ENCODE data around the gene SAMD3. TPM values are rescaled to one million over a fixed set of nuclear protein-coding genes. Genes with fewer than 3 reads are reported as not detected.

Gene SAMD3
- total and polyA plus RNA-seq, 7 donors = 0.81 to 3.7 (median 2.3) TPM; not detected in 3

DNA sequence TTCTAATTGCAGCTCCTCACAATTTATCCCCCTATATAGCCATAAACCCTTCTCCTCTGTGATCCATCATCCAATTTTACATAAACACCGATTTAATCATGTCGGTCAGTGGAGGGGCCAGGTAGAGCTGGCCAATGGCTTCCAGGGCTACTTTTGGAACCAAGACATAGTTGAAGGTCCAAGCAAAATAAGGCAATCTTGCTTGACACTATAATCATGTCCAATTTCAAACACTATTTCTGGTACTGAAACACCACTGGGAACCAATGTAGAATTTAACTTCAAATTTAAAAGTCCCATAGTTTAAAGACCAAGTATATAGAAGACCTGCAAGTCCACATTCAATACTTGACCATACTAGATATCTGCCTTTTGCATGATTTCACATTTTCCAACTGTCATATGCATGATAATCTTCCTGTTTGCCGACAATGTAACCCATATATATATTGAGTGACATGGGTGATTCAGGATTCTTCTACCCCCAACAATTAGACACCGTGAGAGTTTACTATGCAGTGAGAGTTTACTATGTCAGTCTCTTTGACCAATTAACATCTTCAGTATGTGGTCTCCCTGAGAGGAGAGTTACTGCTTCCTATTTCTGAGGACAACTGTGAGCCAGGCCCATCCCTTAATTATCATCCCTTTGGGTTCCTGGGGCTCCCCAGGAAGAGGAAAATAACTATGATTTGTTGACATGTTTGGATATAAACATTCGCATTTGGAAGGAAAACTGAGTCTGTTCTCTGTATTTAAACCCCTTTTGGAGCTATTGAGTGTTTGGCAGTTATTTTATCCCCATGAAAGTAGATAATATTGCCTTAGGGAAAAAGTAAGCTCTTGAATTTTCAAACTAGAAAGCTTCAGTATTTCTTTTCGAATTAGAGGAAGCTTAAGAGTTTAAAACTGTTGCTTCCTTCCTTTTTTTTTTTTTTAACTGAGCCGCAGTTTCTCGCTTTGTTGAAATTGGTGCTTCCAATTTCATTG is 31.8 kb downstream of the SAMD3 start:
- Histone ChIP-seq H3K27me3 (no peaks in the 10 kb centered on the region), H3K27ac (no peak overlapping the region), H3K4me1 (no peaks in the 10 kb centered on the region), H3K4me3 (no peak overlapping the region), H3K9me3 (no peaks in the 10 kb centered on the region), H3K36me3 (no peaks in the 10 kb centered on the region)
- no peak for TF ChIP-seq POLR2A (IDR thresholded peaks at IDR 0.05)
- TF ChIP-seq, protein P1, sequence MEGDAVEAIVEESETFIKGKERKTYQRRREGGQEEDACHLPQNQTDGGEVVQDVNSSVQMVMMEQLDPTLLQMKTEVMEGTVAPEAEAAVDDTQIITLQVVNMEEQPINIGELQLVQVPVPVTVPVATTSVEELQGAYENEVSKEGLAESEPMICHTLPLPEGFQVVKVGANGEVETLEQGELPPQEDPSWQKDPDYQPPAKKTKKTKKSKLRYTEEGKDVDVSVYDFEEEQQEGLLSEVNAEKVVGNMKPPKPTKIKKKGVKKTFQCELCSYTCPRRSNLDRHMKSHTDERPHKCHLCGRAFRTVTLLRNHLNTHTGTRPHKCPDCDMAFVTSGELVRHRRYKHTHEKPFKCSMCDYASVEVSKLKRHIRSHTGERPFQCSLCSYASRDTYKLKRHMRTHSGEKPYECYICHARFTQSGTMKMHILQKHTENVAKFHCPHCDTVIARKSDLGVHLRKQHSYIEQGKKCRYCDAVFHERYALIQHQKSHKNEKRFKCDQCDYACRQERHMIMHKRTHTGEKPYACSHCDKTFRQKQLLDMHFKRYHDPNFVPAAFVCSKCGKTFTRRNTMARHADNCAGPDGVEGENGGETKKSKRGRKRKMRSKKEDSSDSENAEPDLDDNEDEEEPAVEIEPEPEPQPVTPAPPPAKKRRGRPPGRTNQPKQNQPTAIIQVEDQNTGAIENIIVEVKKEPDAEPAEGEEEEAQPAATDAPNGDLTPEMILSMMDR (IDR thresholded peaks at IDR 0.05) = no peak
- TF ChIP-seq EP300 (IDR thresholded peaks at IDR 0.05) = no peak
- TF ChIP-seq POLR2AphosphoS5 (IDR thresholded peaks at IDR 0.05) = no peak
- DNase-seq = no peak
- intact Hi-C loops (cut with DNase I) = no loop called here
- 62 to 88% methylated on average over 8 of the region's 8 CpGs for WGBS, 2 donors

DNA sequence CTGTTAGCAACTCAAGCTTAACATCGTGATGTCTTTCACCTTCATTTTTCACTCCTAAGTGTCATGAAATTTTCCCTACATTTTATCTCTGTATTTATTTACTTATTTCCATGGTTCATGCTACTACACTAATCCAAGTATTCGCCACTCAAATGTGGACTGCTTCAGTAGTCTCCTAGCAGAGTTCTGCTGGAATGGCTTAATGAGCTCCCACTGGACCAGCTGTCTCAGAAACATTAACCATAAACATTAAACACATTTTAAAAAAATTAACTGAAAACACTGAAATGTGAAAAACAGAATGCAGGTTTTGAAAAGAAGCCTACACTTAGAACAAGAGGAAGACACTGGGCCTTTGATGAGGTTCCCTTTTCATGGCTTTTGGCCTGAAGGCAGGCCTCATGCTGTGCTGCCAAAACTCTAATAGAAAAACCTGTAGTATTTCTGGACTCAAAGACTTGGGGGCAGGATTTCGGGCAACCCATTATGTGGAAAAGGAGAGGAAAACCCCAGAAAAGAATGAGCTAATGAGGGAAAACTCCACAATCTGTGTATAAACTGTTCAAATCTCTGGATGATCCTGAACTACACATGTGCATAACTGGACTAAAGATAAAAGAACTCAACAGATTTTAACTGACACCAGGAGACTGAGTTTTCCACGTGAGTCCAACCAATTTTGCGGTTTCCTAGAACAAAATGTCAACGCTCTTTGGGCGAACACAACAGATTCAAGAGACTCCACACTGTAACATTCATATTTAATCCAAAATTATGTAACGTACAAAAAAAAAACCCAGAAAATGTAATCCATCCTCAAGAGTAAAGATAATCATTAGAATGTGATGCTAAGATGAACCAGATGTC is 33.0 kb downstream of the SAMD3 start:
- no peak overlapping the region for H3K4me3 ChIP-seq
- no peaks in the 10 kb centered on the region for H3K9me3 ChIP-seq
- no peaks in the 10 kb centered on the region for H3K36me3 ChIP-seq
- no peaks in the 10 kb centered on the region for H3K27me3 ChIP-seq
- H3K27ac ChIP-seq = no peak overlapping the region
- 85 to 92% methylated on average over 8 of the region's 8 CpGs for WGBS, 2 donors
- intact Hi-C loops (cut with DNase I) = no loop called here
- no peak for DNase-seq
- H3K4me1 ChIP-seq = no peaks in the 10 kb centered on the region
- TF ChIP-seq POLR2A (IDR thresholded peaks at IDR 0.05) (no peak), EP300 (IDR thresholded peaks at IDR 0.05) (no peak), POLR2AphosphoS5 (IDR thresholded peaks at IDR 0.05) (no peak)
- TF ChIP-seq, protein P1 (IDR thresholded peaks at IDR 0.05) = no peak

- TF ChIP-seq EP300 (IDR thresholded peaks at IDR 0.05) (no peak), POLR2AphosphoS5 (IDR thresholded peaks at IDR 0.05) (no peak), POLR2A (IDR thresholded peaks at IDR 0.05) (no peak)
- TF ChIP-seq, protein P1 (IDR thresholded peaks at IDR 0.05) = no peak
- H3K36me3 ChIP-seq = no peaks in the 10 kb centered on the region
- 28 to 76% methylated on average over 6 of the region's 6 CpGs for WGBS, 2 donors
- DNase-seq = no peak
- H3K4me3 ChIP-seq = no peak overlapping the region
- H3K9me3 ChIP-seq = no peaks in the 10 kb centered on the region
- intact Hi-C loops (cut with DNase I) = no loop called here
- H3K27me3 ChIP-seq = no peaks in the 10 kb centered on the region
- no peaks in the 10 kb centered on the region for H3K4me1 ChIP-seq
- no peak overlapping the region for H3K27ac ChIP-seq
Observed at GRCh38 chr6:130188207-130188899, 34.4 kb downstream of the SAMD3 start.

DNA sequence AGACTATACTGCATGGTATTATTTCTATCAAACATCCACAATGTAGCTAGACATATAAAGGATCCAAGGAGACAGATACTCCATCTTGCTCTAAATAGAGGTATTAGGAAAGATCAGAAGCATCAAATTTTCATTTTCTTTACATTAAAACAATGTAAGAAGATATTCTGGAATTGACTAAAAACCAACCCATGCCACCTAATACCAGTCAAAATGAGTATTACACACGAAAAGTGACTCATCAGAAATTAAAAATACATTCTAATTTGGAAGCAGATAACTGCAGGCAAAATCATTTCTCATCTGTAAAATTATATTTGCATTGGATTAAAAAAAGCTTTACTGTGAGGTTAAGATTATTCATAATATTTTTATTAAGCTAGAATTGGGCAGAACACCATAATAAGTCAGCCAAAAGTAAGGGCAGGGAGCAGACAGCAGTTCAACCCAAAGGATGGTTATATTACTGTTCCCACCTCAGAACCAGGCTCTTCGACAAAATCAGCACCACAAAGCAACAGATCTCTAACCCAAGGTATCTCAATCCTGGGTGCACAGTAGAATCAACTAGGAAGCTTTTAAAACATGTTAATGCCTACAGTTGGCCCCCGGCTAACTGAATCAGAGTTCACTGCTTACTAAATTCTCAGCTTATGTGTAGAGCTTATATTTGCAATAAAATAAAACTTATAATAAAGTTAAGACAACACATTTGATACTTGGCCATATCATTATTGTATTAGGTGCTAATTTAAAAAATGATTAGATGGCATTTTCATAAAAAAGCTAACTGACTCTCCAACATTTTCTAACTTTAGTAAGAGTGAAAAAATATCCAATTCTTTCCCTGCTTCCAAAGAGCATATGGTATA is 35.2 kb downstream of the SAMD3 start:
- Histone ChIP-seq H3K27me3 (no peaks in the 10 kb centered on the region), H3K9me3 (no peaks in the 10 kb centered on the region), H3K27ac (no peak overlapping the region), H3K4me1 (no peaks in the 10 kb centered on the region), H3K36me3 (no peaks in the 10 kb centered on the region), H3K4me3 (no peak overlapping the region)
- no peak for DNase-seq
- WGBS, 2 donors = 89% methylated on average over 3 of the region's 3 CpGs
- intact Hi-C loops (cut with DNase I) = no loop called here
- TF ChIP-seq EP300 (IDR thresholded peaks at IDR 0.05) = no peak
- TF ChIP-seq, protein P1 (IDR thresholded peaks at IDR 0.05) = no peak
- TF ChIP-seq POLR2AphosphoS5 (IDR thresholded peaks at IDR 0.05) = no peak
- no peak for TF ChIP-seq POLR2A (IDR thresholded peaks at IDR 0.05)

All from sigmoid colon (tissue), 7 donors.